GM12878 (cell line): Measurements from ENCODE around the gene DCP1B. TPM values are rescaled to one million over a fixed set of nuclear protein-coding genes. Genes with fewer than 3 reads are reported as not detected.

ENCODE experiments used
- ATAC-seq: fragments of 200-7000 bp; cut with Tn5 transposase; 3 replicates; pipeline ENCODE4 v1.9.1; 2020; ENCODE audit warnings: mild to moderate bottlenecking, moderate library complexity
- BruUV-seq: library from RNA; stranded (reverse); fragments of 400-500 nt; replicated peaks from 2 replicates; lab custom pipeline; 2021; lab: Mats Ljungman, UMichigan
- CTCF ChIA-PET: fragments of 300-600 bp; sonication (Branson Sonifier 250); formaldehyde crosslinking; extraction: SDS; loops from one replicate; lab custom pipeline; 2021; ENCODE audit warnings: inconsistent platforms; lab: Yijun Ruan, JAX
- POLR2A ChIA-PET: fragments of 350-600 bp; formaldehyde crosslinking; extraction: SDS; loops from one replicate; lab custom pipeline; 2021; ENCODE audit warnings: inconsistent platforms; lab: Charles Lee
- RAD21 ChIA-PET: fragments of 300-600 bp; sonication (Branson Sonifier 250); formaldehyde crosslinking; loops from one replicate; lab custom pipeline; 2023; ENCODE audit warnings: antibody characterized with exemption; ENCODE audit not compliant: unreplicated experiment; lab: Charles Lee
- SMC1A ChIA-PET: fragments of 300-600 bp; sonication (Branson Sonifier 250); formaldehyde crosslinking; loops from one replicate; lab custom pipeline; 2023; ENCODE audit not compliant: unreplicated experiment, uncharacterized antibody; lab: Charles Lee
- DNase-seq: peaks from one replicate; pipeline ENCODE4 v3.0.0-alpha.2; 2011; ENCODE audit warnings: low read depth, low spot score
- FAIRE-seq: peaks from 3 replicates; lab custom pipeline; 2011; peaks lifted over from hg19 to GRCh38; lab: Jason Lieb, UNC
- H2AFZ ChIP-seq: 2 replicates; pipeline ENCODE4 v1.6.0; 2011; ENCODE audit warnings: low read depth, low read length, control low read depth; ENCODE audit not compliant: control insufficient read depth
- H3K27ac ChIP-seq: 2 replicates; pipeline ENCODE4 v1.5.1; 2011; ENCODE audit warnings: control low read depth; ENCODE audit not compliant: control insufficient read depth, insufficient read depth
- H3K27me3 ChIP-seq, 2 experiments: replicated peaks in 1 of 2; 2 replicates each; pipeline versions ENCODE4 v1.6.0 to v1.6.1; 2011; ENCODE audit warnings: low read length in 1 of 2; ENCODE audit not compliant: control insufficient read depth in 2 of 2, insufficient read depth in 2 of 2
- H3K36me3 ChIP-seq, 2 experiments: 2 replicates each; pipeline ENCODE4 v1.5.1; 2011; ENCODE audit warnings: low read length in 1 of 2; ENCODE audit not compliant: control insufficient read depth in 2 of 2, insufficient read depth in 2 of 2
- H3K4me1 ChIP-seq: 2 replicates; pipeline ENCODE4 v1.6.1; 2011; ENCODE audit warnings: mild to moderate bottlenecking, low read length, moderate library complexity, mixed read lengths; ENCODE audit not compliant: control insufficient read depth, insufficient read depth
- H3K4me2 ChIP-seq: 2 replicates; pipeline ENCODE4 v1.6.0; 2011; ENCODE audit warnings: control low read depth; ENCODE audit not compliant: control insufficient read depth, insufficient read depth
- H3K4me3 ChIP-seq: fragments of 200-600 bp; sonication (generic); 2 replicates; pipeline ENCODE4 v1.5.1; 2016
- H3K79me2 ChIP-seq: 2 replicates; pipeline ENCODE4 v1.6.0; 2011; ENCODE audit warnings: low read length; ENCODE audit not compliant: control insufficient read depth, insufficient read depth
- H3K9ac ChIP-seq: 2 replicates; pipeline ENCODE4 v1.8.0; 2011; ENCODE audit warnings: low read length, control low read depth, mixed read lengths; ENCODE audit not compliant: control insufficient read depth, insufficient read depth
- H3K9me3 ChIP-seq: replicated peaks from 3 replicates; pipeline ENCODE4 v1.5.1; 2011; ENCODE audit warnings: mild to moderate bottlenecking, low read length; ENCODE audit not compliant: control insufficient read depth, insufficient read depth
- H4K20me1 ChIP-seq: 2 replicates; pipeline ENCODE4 v1.6.0; 2011; ENCODE audit not compliant: control insufficient read depth, insufficient read depth
- ATF7 ChIP-seq: fragments of 450-650 bp; IDR thresholded peaks from 2 replicates; pipeline ENCODE4 v1.6.1; 2016; ENCODE audit warnings: low read depth, mild to moderate bottlenecking
- CBFB ChIP-seq: IDR thresholded peaks from 2 replicates; pipeline ENCODE4 v1.6.1; 2016; ENCODE audit warnings: antibody characterized with exemption, low read depth
- CHD4 ChIP-seq: fragments of 200-600 bp; sonication (generic); IDR thresholded peaks from 2 replicates; pipeline ENCODE4 v1.6.1; 2016; ENCODE audit warnings: mild to moderate bottlenecking
- CREM ChIP-seq: IDR thresholded peaks from 2 replicates; pipeline ENCODE4 v1.6.1; 2014; ENCODE audit warnings: antibody characterized with exemption, low read depth
- CTCF ChIP-seq, 3 experiments: IDR thresholded peaks in 2 of 3; conservative IDR thresholded peaks in 1 of 3; 2 replicates each; pipeline ENCODE4 v1.5.1; 2011; ENCODE audit warnings: low read depth in 3 of 3, low read length in 3 of 3, mild to moderate bottlenecking in 3 of 3, control low read depth in 2 of 3, moderate library complexity in 2 of 3, inconsistent platforms in 1 of 3, mixed read lengths in 1 of 3; ENCODE audit not compliant: control insufficient read depth in 2 of 3, insufficient read depth in 1 of 3; ENCODE audit errors: extremely low read depth in 1 of 3
- ESRRA ChIP-seq: IDR thresholded peaks from 2 replicates; pipeline ENCODE4 v1.6.1; 2012; ENCODE audit warnings: mild to moderate bottlenecking, low read length, improper control_type of control experiment
- EZH2 ChIP-seq: IDR thresholded peaks from 2 replicates; pipeline ENCODE4 v1.6.1; 2012; ENCODE audit warnings: low read depth, mild to moderate bottlenecking, control low read depth, inconsistent platforms, low read length, borderline replicate concordance; ENCODE audit not compliant: control insufficient read depth
- GABPA ChIP-seq: IDR thresholded peaks from 2 replicates; pipeline ENCODE4 v1.6.1; 2014; ENCODE audit warnings: antibody characterized with exemption, low read depth, mild to moderate bottlenecking, inconsistent platforms
- KLF5 ChIP-seq: fragments of 450-650 bp; IDR thresholded peaks from 2 replicates; pipeline ENCODE4 v1.6.1; 2014; ENCODE audit warnings: mild to moderate bottlenecking; ENCODE audit not compliant: partially characterized antibody
- NFYA ChIP-seq: IDR thresholded peaks from 2 replicates; pipeline ENCODE4 v1.6.1; 2011; ENCODE audit warnings: low read depth, mild to moderate bottlenecking, low read length, improper control_type of control experiment, borderline replicate concordance
- NR2C1 ChIP-seq: fragments of 450-650 bp; IDR thresholded peaks from 2 replicates; pipeline ENCODE4 v1.6.1; 2017; ENCODE audit warnings: antibody characterized with exemption, mild to moderate bottlenecking, moderate library complexity
- PAX5 ChIP-seq: IDR thresholded peaks from 2 replicates; pipeline ENCODE4 v1.6.1; 2011; ENCODE audit warnings: low read depth, low read length, borderline replicate concordance
- PRDM15 ChIP-seq: fragments of 450-650 bp; formaldehyde crosslinking; IDR thresholded peaks from 2 replicates; pipeline ENCODE4 v1.4.0; 2020; ENCODE audit warnings: mild to moderate bottlenecking, moderate library complexity
- RBBP5 ChIP-seq: fragments of 200-600 bp; sonication (generic); conservative IDR thresholded peaks from 2 replicates; pipeline ENCODE4 v1.6.1; 2016
- RCOR1 ChIP-seq: conservative IDR thresholded peaks from 2 replicates; pipeline ENCODE4 v1.6.1; 2012; ENCODE audit warnings: low read depth, low read length, improper control_type of control experiment
- TBL1XR1 ChIP-seq: IDR thresholded peaks from 2 replicates; pipeline ENCODE4 v1.6.1; 2012; ENCODE audit warnings: low read depth, low read length, improper control_type of control experiment
- WRNIP1 ChIP-seq: IDR thresholded peaks from 2 replicates; pipeline ENCODE4 v1.6.1; 2011; ENCODE audit warnings: low read depth, low read length, improper control_type of control experiment, borderline replicate concordance
- ZSCAN29 ChIP-seq: fragments of 450-650 bp; IDR thresholded peaks from 2 replicates; pipeline ENCODE4 v1.6.1; 2017; ENCODE audit warnings: mild to moderate bottlenecking, moderate library complexity
- WGBS: methylation state at CpG from one replicate; pipeline ENCODE4 v1.1.6; 2016; ENCODE audit warnings: low lambda C conversion rate; ENCODE audit not compliant: insufficient replicate concordance, insufficient coverage; ENCODE audit errors: missing lambda C conversion rate; 5-methylcytosine and 5-hydroxymethylcytosine counted together
- in situ Hi-C: fragments of 300-500 bp; cut with MboI; formaldehyde crosslinking; loops from 9 replicates; pipeline ENCODE4 v1.14.3; 2018; ENCODE audit warnings: mixed read lengths
- intact Hi-C: fragments of 100-400 bp; cut with micrococcal nuclease; formaldehyde crosslinking; loops from one replicate; pipeline ENCODE4 v1.14.2; 2022; ENCODE audit not compliant: unreplicated experiment
- polyA plus RNA-seq, 11 experiments: library from polyadenylated mRNA; depleted of rRNA in 4 of 11; unstranded in 6 of 11; stranded (reverse) in 5 of 11; fragments of >200 nt; fragmentation: Nextera tagmentation in 4 of 11; fragmentation: Illumina TruSeq in 1 of 11; extraction: Ambion mirVana in 4 of 11; extraction: Trizol in 1 of 11; gene quantifications; 1 replicate in 1 of 11; 2 replicates in 10 of 11; pipeline versions ENCODE4 v1.2.1 to v1.2.3, GENCODE V29; 2011 to 2016; ENCODE audit warnings: inconsistent platforms in 2 of 11, missing spikeins in 2 of 11, low read depth in 1 of 11
- total RNA-seq, 4 experiments: library from RNA; depleted of rRNA in 3 of 4; stranded (reverse); fragments of >200 nt in 3 of 4; fragmentation: Illumina TruSeq in 1 of 4; extraction: Trizol in 1 of 4; gene quantifications; 2 replicates each; pipeline versions ENCODE4 v1.2.1 to v1.2.3, GENCODE V29; 2013 to 2021

DCP1B gene
- total and polyA plus RNA-seq, 10 of the 15 experiments (the other 5 are each of a cell fraction or from before 2014, with no cell fraction given), result 1.3 to 23.4 (median 15.3) TPM

- TF ChIP-seq NFYA, result no peak
- TF ChIP-seq EZH2, result no peak
- TF ChIP-seq CTCF (IDR thresholded peaks at IDR 0.05 in 2 of 3, conservative IDR thresholded peaks at IDR 0.05 in 1 of 3; ENCODE audit: control insufficient read depth in 2 of 3, extremely low read depth in 1 of 3, insufficient read depth in 1 of 3, low read depth in 3 of 3, low read length in 3 of 3), result no peak
- no peak for TF ChIP-seq ATF7
- TF ChIP-seq KLF5, result no peak
- no peak for TF ChIP-seq GABPA
- TF ChIP-seq NR2C1, result no peak
- no peak for TF ChIP-seq RBBP5
Observed at GRCh38 chr12:1947081-1947480, 57.2 kb downstream of the DCP1B start (continued).

GRCh38 chr12:1946296-1946695 lies 58.0 kb downstream of the DCP1B start:
- ATAC-seq (no peak), FAIRE-seq (no peak), DNase-seq (no peak)
- RAD21 ChIA-PET, result no interaction called here
- Histone ChIP-seq H3K4me3 (no peak overlapping the region), H4K20me1 (no peaks in the 10 kb centered on the region), H3K4me1 (no peaks in the 10 kb centered on the region), H3K9ac (no peak overlapping the region), H3K27me3 (no peaks in the 10 kb centered on the region), H3K27ac (no peak overlapping the region), H3K9me3 (no peaks in the 10 kb centered on the region), H3K79me2 (no peaks in the 10 kb centered on the region), H3K4me2 (no peak overlapping the region), H3K36me3 (peaks cover 4 to 6% of the 10 kb centered on the region in 2 experiments), H2AFZ (no peak overlapping the region)
- SMC1A ChIA-PET, result no interaction called here
- intact Hi-C loops (no loop called here), in situ Hi-C loops (no loop called here)
- BruUV-seq, result no TSS peak
- WGBS, result 93% methylated on average over 3 of the region's 3 CpGs
- POLR2A ChIA-PET, result no interaction called here
- CTCF ChIA-PET, result interaction anchor here (1.2 kb wide), 1 partner anchor 155 kb away, joined by 5 read pairs; no protein-coding TSS in a partner anchor
- TF ChIP-seq CBFB (no peak), RCOR1 (no peak), ZSCAN29 (no peak), PAX5 (no peak), PRDM15 (CRISPR knock-in tag) (no peak), TBL1XR1 (no peak), CHD4 (no peak), CREM (no peak), WRNIP1 (no peak), ESRRA (no peak)
